Activated naive CD8-positive, alpha-beta T cell treated with anti-CD3 and anti-CD28 coated beads for 36 hours (primary cell): Measurements from ENCODE around the gene FAT1. TPM values are rescaled to one million over a fixed set of nuclear protein-coding genes. Genes with fewer than 3 reads are reported as not detected.
A peak's percentile ranks its signal among the peaks of the same experiment; 100 is the strongest.

ENCODE experiments used
- DNase-seq: peaks from one replicate; pipeline ENCODE4 v3.0.0; 2021
- H3K27ac Mint-ChIP-seq: one replicate; pipeline ENCODE4 v1.8.0; 2022; ENCODE audit warnings: mild to moderate bottlenecking, moderate library complexity, mixed read lengths
- H3K27me3 Mint-ChIP-seq: one replicate; pipeline ENCODE4 v1.8.0; 2022; ENCODE audit warnings: mild to moderate bottlenecking, mixed read lengths
- H3K36me3 Mint-ChIP-seq: one replicate; pipeline ENCODE4 v1.8.0; 2021; ENCODE audit warnings: mild to moderate bottlenecking, mixed read lengths
- H3K4me1 Mint-ChIP-seq: one replicate; pipeline ENCODE4 v1.8.0; 2021; ENCODE audit warnings: mixed read lengths
- H3K4me3 Mint-ChIP-seq: one replicate; pipeline ENCODE4 v1.8.0; 2022; ENCODE audit warnings: mild to moderate bottlenecking, moderate library complexity, mixed read lengths
- H3K9me3 Mint-ChIP-seq: one replicate; pipeline ENCODE4 v1.8.0; 2022; ENCODE audit warnings: mixed read lengths
- total RNA-seq, 2 experiments: library from RNA; stranded (reverse); gene quantifications; one replicate each; pipeline ENCODE4 v1.2.3, GENCODE V29; 2021

The FAT1 gene
- total RNA-seq, 2 experiments from 2014 or later, result 0.02 TPM; not detected in 1

DNA sequence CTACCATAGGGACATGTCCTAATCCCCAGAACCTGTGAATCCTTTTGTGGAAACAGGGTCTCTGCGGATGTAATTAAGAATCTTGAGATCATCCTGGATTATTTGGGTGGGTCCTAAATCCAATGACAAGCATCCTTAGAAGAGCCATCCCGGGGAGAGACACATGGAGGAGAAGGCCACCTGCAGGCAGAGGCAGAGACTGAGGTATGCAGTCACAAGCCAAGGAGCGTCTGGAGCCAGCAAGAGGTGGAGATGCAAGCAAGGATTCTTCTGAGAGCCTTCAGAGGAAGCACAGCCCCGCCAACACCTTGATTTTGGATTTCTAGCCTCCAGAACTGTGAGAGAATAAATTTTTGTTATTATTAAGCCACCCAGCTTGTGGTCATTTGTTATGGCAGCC is 13.8 kb upstream of the FAT1 start:
- DNase-seq, result no peak
- no peaks in the 10 kb centered on the region for H3K27me3 Mint-ChIP-seq
- no peaks in the 10 kb centered on the region for H3K4me1 Mint-ChIP-seq
- no peaks in the 10 kb centered on the region for H3K36me3 Mint-ChIP-seq
- peaks cover 4% of the 10 kb centered on the region for H3K9me3 Mint-ChIP-seq
- no peak overlapping the region for H3K4me3 Mint-ChIP-seq
- H3K27ac Mint-ChIP-seq, result no peak overlapping the region

DNA sequence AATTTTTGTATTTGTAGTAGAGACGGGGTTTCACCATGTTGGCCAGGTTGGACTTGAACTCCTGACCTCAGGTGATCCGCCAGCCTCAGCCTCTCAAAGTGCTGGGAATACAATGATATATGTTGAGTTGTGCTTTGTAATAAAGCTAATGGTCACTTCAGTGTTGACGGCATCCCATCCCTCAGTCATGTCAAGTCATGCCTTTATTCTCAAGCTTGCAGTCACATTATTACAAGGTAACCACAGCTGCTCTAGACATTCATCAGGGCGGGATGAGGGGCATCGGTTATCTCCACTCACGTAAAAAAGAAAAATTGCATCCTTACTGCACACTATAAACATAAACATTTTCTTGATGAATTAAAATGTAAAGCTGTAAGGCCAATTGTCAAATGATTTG is 12.8 kb upstream of the FAT1 start:
- DNase-seq, result no peak
- Mint-ChIP-seq H3K27me3 (no peaks in the 10 kb centered on the region), H3K36me3 (no peaks in the 10 kb centered on the region), H3K4me1 (no peaks in the 10 kb centered on the region), H3K4me3 (no peak overlapping the region), H3K27ac (no peak overlapping the region), H3K9me3 (peaks cover 4% of the 10 kb centered on the region)

GRCh38 chr4:186734251-186734650 is 10.6 kb upstream of the FAT1 start:
- Mint-ChIP-seq H3K4me3 (no peak overlapping the region), H3K9me3 (peaks cover 4% of the 10 kb centered on the region), H3K27ac (no peak overlapping the region), H3K27me3 (no peaks in the 10 kb centered on the region), H3K4me1 (no peaks in the 10 kb centered on the region), H3K36me3 (no peaks in the 10 kb centered on the region)
- DNase-seq, result no peak

DNA sequence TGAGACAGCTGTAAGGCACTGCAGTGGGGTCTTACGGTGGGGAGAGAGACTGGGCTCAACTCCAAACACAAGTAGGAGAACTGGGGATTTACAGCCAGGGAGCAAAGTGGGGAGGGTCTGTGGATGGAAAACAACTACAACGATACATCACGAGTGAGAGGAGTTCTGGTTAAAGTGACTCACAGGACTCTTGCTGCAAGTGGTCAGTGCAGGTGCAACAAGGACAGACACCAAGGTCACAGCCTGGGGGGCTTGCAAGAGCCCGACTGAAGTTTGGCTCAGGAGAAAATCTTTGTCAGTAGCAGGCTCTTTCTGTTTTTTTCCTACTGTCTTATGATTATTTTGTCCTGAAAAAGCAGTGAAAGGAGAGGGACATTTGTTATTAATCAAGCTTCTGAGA is 10.1 kb upstream of the FAT1 start:
- no peak for DNase-seq
- Mint-ChIP-seq H3K4me3 (no peak overlapping the region), H3K36me3 (no peaks in the 10 kb centered on the region), H3K27me3 (peaks cover under 1% of the 10 kb centered on the region), H3K4me1 (no peaks in the 10 kb centered on the region), H3K9me3 (peaks cover 4% of the 10 kb centered on the region), H3K27ac (no peak overlapping the region)

DNA sequence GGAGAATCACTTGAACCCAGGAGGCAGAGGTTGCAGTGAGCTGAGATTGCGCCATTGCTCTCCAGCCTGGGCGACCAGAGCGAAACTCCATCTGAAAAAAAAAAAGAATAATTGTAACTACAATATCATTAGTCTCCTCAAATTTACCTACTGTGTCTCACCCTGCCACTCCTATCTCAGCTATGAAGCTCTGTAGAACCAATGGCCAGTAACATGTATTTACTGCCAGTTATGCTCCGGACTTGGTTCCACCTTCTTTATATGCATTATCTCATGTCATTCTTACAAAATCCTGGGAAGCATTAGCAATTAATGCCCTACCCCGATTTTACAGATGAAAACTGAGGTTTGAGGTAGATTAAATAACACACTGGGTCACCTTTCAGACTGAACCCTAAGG is 7.0 kb upstream of the FAT1 start:
- H3K9me3 Mint-ChIP-seq, result peaks cover 4% of the 10 kb centered on the region
- no peaks in the 10 kb centered on the region for H3K36me3 Mint-ChIP-seq
- H3K27me3 Mint-ChIP-seq, result peaks cover 29% of the 10 kb centered on the region
- peaks cover 10% of the 10 kb centered on the region for H3K4me1 Mint-ChIP-seq
- H3K4me3 Mint-ChIP-seq, result no peak overlapping the region
- no peak for DNase-seq
- H3K27ac Mint-ChIP-seq, result no peak overlapping the region

DNA sequence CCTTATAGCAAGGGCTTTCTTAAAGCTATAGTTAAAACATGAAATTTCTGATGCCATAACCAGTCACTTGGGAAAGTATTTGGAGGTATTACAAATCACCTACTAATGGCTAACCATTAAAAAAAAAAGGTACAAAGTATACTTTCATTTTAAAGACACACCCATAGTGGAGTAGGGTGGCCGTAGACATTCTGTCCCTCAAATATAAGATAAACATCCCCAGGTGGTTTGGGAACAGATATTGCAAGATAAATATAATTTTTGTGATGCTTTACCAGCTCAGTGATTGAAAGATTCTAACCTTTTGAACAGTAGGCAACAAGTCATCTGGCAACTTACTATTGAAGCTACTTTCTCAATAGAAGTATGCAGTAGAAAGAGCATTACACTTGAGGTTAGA is 6.2 kb upstream of the FAT1 start:
- peaks cover 37% of the 10 kb centered on the region for H3K27me3 Mint-ChIP-seq
- H3K27ac Mint-ChIP-seq, result no peak overlapping the region
- no peaks in the 10 kb centered on the region for H3K36me3 Mint-ChIP-seq
- no peak for DNase-seq
- no peak overlapping the region for H3K4me3 Mint-ChIP-seq
- peaks cover 13% of the 10 kb centered on the region for H3K4me1 Mint-ChIP-seq
- H3K9me3 Mint-ChIP-seq, result peaks cover 3% of the 10 kb centered on the region

DNA sequence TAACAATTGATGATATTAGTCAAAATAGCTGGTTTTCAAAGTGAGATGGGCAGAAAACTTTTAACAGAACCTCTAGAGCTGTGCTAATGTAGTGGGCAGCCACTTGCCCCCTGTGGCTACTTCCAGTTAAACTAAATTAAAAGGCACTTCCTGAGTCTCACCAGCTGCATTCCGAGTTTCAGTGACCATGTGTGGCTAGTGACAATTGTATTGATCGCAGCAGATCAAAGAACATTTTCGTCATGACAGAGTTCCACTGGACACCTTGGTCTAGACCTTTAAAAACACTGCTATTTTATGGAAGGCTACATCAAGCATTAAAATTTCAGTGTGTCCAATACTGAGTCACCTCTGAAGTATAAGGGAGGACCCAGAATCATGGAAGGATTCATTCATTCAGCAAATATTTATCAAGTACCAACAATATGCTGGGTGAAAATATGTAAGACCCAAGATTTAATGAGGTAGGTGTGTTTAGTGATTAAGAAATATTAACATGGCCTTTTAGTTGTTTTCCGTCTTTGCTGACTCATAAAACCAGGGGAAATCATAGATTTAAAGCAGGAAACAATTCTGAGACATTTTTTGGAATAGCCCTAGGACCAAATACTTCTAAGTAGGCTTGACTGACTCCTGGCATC is 5.1 kb upstream of the FAT1 start:
- H3K9me3 Mint-ChIP-seq, result peaks cover 2% of the 10 kb centered on the region
- no peak overlapping the region for H3K4me3 Mint-ChIP-seq
- H3K27ac Mint-ChIP-seq, result no peak overlapping the region
- peaks cover 48% of the 10 kb centered on the region for H3K27me3 Mint-ChIP-seq
- no peaks in the 10 kb centered on the region for H3K36me3 Mint-ChIP-seq
- DNase-seq, result no peak
- H3K4me1 Mint-ChIP-seq, result peaks cover 15% of the 10 kb centered on the region

DNA sequence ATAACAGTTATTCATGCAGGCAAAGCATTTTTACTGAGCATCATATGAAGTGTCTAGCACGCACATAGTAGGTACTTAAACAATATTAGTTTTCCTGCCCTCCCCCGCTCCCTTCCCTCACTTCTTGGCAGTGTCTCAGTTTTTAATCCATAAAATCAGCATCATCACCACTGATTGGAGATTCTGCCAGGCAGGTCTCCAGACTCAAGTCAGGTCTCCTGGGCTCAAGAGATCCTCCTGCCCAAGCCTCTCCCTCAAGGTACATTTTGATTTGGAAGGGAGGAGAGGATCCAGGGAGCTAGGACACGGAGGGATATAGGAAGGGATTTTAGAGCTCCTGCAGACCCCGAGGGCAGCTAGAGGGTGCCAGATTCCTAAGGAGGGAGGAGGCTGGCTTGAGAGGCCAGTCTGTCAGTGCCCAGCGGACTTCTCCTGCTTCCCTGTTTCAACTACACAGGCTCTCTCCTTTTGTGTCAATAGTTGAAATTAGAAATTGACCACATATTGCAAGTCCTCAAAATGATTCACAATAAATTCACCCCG is 4.4 kb upstream of the FAT1 start:
- H3K27me3 Mint-ChIP-seq, result peaks cover 49% of the 10 kb centered on the region
- peaks cover 2% of the 10 kb centered on the region for H3K9me3 Mint-ChIP-seq
- DNase-seq, result no peak
- no peak overlapping the region for H3K27ac Mint-ChIP-seq
- H3K4me3 Mint-ChIP-seq, result no peak overlapping the region
- H3K4me1 Mint-ChIP-seq, result peaks cover 15% of the 10 kb centered on the region
- H3K36me3 Mint-ChIP-seq, result no peaks in the 10 kb centered on the region

- Mint-ChIP-seq H3K36me3 (no peaks in the 10 kb centered on the region), H3K9me3 (no peaks in the 10 kb centered on the region), H3K27me3 (peaks cover 56% of the 10 kb centered on the region), H3K27ac (no peak overlapping the region), H3K4me1 (peaks cover 15% of the 10 kb centered on the region), H3K4me3 (peak overlapping the region; percentile 22)
- DNase-seq, result no peak
These were observed 3.7 kb upstream of the FAT1 start for GRCh38 chr4:186727169-186727976.

DNA sequence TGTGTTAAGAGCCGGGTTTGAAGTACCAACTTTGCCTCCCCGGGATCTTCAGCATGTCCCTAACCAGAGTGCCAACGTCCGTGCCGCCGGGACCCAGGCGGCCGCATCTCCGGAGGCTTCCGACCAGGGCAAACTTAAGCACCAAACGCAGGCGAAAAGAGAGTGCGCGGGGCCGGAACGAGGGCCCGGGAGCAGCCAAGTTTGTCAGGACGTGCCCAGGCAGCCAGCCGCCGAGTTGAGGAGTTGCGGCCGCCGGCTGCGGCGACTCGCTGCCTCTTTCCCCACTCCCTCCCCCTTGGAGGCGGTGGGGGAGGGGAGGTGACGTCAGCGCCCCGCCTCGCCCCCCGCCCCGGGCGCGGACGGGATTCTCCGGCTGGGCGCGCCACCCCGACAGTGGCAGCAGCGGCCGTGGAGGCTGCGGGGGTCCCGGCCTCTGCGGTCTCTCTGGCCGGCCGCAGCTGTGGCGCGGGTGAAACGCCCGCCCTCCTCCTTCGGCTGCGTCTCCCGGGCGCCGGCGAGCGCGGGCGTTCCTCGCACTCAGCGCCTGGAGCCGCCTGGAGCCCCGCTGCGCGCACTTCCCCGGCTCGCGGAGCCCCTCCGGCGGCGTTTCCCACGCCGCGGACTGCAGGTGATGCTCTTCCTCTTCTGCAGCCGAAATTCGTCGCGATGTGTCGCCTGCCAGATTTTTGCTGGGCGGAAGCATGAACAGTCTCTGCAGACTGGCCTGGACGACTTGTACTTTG is 2.9 kb upstream of the FAT1 start:
- Mint-ChIP-seq H3K36me3 (no peaks in the 10 kb centered on the region), H3K27ac (no peak overlapping the region), H3K4me3 (peak overlapping the region; percentile 61), H3K4me1 (peaks cover 15% of the 10 kb centered on the region), H3K9me3 (no peaks in the 10 kb centered on the region), H3K27me3 (peaks cover 63% of the 10 kb centered on the region)
- no peak for DNase-seq

- Mint-ChIP-seq H3K9me3 (no peaks in the 10 kb centered on the region), H3K27me3 (peaks cover 69% of the 10 kb centered on the region), H3K4me3 (peak overlapping the region; percentile 61), H3K36me3 (no peaks in the 10 kb centered on the region), H3K4me1 (peaks cover 15% of the 10 kb centered on the region), H3K27ac (no peak overlapping the region)
- DNase-seq, result peak; percentile 15
These were observed 2.1 kb upstream of the FAT1 start for GRCh38 chr4:186725469-186726425.

- no peaks in the 10 kb centered on the region for H3K36me3 Mint-ChIP-seq
- H3K27me3 Mint-ChIP-seq, result peaks cover 69% of the 10 kb centered on the region
- H3K4me1 Mint-ChIP-seq, result peaks cover 15% of the 10 kb centered on the region
- no peaks in the 10 kb centered on the region for H3K9me3 Mint-ChIP-seq
- DNase-seq, result no peak
- H3K4me3 Mint-ChIP-seq, result no peak overlapping the region
- no peak overlapping the region for H3K27ac Mint-ChIP-seq
These were observed 1.3 kb upstream of the FAT1 start for GRCh38 chr4:186724864-186725468.

GRCh38 chr4:186724058-186724863 is 605 bp upstream of the FAT1 start:
- Mint-ChIP-seq H3K4me3 (peak overlapping the region; percentile 15), H3K9me3 (no peaks in the 10 kb centered on the region), H3K27me3 (peaks cover 69% of the 10 kb centered on the region), H3K36me3 (no peaks in the 10 kb centered on the region), H3K27ac (no peak overlapping the region), H3K4me1 (peaks cover 15% of the 10 kb centered on the region)
- no peak for DNase-seq
